HG03521 (cell line): ENCODE results near the gene SCYL1.
A peak's percentile ranks its signal among the peaks of the same experiment; 100 is the strongest.
"Not testable (repeated sequence)": the region's sequence is repeated elsewhere in the genome, so short reads cannot be mapped to it uniquely, and the experiment has no call there.

Experiments used
- ATAC-seq: cut with Tn5 transposase; IDR thresholded peaks from one replicate; pipeline ENCODE4 v1.9.1; 2021; ENCODE audit warnings: mild to moderate bottlenecking, moderate library complexity; ENCODE audit not compliant: unreplicated experiment

The SCYL1 gene

GRCh38 chr11:65504674-65505465 is 20.0 kb upstream of the SCYL1 start:
- ATAC-seq, result no peak

GRCh38 chr11:65505466-65506289 is 19.2 kb upstream of the SCYL1 start:
- ATAC-seq, result no peak

GRCh38 chr11:65506290-65506771 is 18.6 kb upstream of the SCYL1 start:
- no peak for ATAC-seq

- ATAC-seq, result peak; percentile 24
These were observed 17.9 kb upstream of the SCYL1 start for GRCh38 chr11:65506772-65507505.

GRCh38 chr11:65512311-65512710 is 12.6 kb upstream of the SCYL1 start:
- ATAC-seq, result not testable (repeated sequence)

DNA sequence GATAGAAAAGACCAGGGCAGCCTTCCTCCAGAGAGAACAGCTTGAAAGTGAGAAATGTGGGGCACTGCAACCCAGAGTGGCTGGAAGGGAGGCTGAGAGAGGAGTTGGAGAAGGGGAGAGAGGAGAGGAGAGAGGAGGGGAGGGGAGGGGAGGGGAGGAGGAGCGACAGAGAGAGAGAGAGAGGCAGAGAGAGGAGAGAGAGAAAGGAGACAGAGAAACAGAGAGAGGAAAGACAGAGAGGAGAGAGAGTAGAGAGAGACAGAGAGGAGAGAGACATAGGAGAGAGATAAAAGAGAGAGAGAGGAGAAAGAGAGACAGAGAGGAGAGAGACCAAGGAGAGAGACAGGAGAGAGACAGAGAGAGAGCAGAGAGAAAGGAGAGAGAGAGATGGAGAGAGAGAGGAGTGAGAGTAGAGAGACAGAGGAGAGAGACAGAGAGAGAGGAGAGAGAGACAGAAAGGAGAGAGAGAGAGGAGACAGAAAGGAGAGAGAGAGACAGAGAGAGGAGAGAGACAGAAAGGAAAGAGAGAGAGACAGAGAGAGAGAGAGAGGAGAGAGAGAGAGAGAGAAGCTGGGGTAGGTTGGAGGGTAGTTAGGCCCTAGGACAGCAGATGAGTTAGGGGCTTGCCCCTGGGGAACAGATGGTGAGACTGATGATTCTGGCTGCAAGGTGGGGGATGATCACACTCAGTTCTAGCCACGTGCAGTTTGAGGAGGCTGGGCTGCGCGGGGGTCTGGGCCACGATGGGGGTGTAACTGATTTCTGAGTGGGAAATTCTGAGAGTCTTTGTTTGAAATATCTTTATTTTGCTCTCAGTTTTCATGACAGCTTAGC is 8.5 kb upstream of the SCYL1 start:
- no peak for ATAC-seq

GRCh38 chr11:65518941-65519549 is 5.8 kb upstream of the SCYL1 start:
- not testable (repeated sequence) for ATAC-seq

DNA sequence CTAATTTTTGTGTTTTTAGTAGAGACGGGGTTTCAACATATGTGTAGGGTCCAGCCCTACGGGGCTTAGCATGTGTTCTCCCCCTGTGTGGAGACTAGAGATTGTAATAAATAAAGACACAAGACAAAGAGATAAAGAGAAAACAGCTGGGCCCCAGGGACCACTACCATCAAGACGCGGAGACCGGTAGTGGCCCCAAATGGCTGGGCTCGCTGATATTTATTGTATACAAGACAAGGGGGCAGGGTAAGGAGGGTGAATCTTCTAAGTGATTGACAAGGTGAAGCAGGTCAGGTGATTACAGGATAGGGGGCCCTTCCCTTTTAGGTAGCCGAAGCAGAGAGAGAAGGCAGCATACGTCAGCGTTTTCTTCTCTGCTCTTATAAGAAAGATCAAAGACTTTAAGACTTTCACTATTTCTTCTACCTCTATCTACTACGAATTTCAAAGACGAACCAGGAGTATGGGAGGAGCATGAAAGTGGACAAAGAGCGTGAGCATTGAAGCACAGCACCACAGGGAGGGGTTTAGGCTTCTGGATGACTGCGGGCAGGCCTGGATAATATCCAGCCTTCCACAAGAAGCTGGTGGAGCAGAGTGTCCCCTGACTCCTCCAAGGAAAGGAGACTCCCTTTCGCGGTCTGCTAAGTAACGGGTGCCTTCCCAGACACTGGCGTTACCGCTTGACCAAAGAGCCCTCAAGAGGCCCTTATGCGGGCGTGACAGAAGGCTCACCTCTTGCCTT is 2.9 kb upstream of the SCYL1 start:
- ATAC-seq, result not testable (repeated sequence)

DNA sequence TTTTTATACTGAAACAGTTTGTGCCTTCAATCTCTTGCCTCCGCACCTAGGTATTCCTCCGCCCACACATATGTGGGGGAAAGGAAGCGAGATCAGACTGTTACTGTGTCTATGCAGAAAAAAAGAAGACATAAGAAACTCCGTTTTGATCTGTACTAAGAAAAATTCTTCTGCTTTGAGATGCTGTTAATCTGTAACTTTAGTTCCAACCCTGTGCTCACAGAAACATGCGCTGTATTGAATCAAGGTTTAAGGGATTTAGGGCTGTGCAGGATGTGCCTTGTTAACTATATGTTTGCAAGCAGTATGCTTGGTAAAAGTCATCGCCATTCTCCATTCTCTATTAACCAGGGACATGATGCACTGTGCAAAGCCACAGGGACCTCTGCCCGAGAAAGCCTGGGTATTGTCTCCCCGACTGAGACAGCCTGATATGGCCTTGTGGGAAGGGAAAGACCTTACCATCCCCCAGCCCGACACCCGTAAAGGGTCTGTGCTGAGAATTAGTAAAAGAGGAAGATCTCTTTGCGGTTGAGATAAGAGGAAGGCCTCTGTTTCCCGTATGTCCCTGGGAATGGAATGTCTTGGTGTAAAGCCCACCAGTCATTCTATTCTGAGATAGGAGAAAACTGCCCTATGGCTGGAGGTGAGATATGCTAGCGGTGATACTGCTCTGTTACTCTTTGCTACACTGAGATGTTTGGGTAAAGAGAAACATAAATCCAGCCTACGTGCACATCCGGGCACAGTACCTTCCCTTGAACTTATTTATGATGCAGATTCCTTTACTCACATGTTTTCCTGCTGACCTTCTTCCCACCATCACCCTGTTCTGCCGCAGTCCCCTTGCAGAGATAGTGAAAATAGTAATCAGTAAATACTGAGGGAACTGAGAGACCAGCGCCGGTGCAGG is 1.9 kb upstream of the SCYL1 start:
- not testable (repeated sequence) for ATAC-seq

DNA sequence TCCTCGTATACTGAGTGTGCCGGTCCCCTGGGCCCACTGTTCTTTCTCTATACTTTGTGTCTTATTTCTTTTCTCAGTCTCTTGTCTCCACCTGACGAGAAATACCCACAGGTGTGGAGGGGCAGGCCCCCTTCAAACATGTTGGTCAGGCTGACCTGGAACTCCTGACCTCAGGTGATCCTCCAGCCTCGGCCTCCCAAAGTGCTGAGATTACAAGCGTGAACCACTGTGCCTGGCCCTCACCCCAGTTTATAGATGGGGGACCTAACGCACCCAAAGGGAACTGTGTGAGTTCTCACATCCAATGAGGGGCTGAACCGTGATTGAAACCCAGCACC is 1.3 kb upstream of the SCYL1 start:
- not testable (repeated sequence) for ATAC-seq

DNA sequence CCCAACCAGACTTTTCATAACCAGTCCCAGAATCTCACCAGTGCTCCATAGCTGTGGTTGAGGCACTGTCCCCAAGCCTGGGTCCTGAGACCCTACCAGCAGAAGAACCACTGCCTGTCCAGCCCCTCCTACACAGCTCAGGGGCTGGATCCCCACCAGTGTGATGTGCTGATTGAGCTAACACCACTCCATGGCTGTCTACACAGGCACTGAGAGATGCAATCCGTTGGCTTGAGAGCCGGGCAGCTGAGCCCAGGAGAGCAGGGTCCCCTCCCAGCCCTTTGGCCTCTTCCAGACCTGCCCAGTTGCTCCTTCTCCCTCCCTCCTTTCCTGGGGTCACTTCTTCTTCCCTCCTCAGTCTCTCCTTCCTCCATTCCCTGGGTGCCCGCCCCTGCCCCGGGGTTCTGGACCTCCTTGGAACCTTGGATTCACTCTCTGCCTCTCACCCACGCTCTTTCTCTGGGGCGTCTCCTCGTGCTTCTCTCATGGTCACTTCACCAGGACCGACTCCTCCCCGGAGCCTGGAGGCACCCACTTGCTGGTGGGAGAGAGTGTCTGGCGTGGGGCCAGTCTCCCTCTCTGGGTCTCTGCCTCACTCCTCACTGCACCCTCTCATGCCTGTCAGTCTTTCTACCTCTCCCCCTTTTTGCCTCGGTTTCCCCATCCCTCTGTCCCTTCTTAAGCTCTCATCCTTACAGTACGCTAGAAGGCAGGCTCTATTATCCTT is 706 bp upstream of the SCYL1 start:
- no peak for ATAC-seq

DNA sequence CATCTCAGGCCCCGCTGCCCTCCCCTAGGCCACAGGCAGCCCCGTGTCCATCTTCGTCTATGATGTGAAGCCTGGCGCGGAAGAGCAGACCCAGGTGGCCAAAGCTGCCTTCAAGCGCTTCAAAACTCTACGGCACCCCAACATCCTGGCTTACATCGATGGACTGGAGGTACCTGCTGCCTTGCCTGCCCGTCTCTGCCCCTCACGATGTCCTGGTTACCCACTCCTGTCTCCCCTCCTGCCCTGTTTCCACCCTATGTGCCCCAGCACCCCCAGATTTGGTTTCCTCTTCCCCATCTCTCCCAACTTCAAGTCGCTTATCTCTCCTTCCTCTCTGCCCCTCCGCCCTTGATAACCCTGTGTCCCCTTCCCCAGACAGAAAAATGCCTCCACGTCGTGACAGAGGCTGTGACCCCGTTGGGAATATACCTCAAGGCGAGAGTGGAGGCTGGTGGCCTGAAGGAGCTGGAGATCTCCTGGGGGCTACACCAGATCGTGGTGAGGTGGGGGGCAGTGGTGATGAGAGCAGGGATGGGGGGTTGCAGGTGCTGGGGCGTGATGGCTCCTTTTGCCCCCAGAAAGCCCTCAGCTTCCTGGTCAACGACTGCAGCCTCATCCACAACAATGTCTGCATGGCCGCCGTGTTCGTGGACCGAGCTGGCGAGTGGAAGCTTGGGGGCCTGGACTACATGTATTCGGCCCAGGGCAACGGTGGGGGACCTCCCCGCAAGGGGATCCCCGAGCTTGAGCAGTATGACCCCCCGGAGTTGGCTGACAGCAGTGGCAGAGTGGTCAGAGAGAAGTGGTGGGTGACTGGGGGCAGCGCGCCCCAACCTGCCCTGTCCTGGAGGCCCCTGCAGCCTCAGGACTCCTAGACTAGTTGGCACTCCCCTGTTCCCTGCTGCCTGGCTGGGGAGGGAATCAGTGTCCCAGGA is 930 bp downstream of the SCYL1 start:
- ATAC-seq, result no peak

GRCh38 chr11:65526744-65527143 is 1.9 kb downstream of the SCYL1 start:
- no peak for ATAC-seq

- no peak for ATAC-seq
These were observed 4.0 kb downstream of the SCYL1 start for GRCh38 chr11:65528819-65529350.

GRCh38 chr11:65529475-65530156 is 4.7 kb downstream of the SCYL1 start:
- no peak for ATAC-seq

- ATAC-seq, result no peak
These were observed 5.2 kb downstream of the SCYL1 start for GRCh38 chr11:65530157-65530496.
